NCI-H2227 (cell line): ENCODE measurements around the gene EIF1B.

Experiments
- DNase-seq: peaks from one replicate; lab custom pipeline; 2025; ENCODE audit not compliant: unreplicated experiment; lab: John Stamatoyannopoulos, UW

Gene EIF1B

DNA sequence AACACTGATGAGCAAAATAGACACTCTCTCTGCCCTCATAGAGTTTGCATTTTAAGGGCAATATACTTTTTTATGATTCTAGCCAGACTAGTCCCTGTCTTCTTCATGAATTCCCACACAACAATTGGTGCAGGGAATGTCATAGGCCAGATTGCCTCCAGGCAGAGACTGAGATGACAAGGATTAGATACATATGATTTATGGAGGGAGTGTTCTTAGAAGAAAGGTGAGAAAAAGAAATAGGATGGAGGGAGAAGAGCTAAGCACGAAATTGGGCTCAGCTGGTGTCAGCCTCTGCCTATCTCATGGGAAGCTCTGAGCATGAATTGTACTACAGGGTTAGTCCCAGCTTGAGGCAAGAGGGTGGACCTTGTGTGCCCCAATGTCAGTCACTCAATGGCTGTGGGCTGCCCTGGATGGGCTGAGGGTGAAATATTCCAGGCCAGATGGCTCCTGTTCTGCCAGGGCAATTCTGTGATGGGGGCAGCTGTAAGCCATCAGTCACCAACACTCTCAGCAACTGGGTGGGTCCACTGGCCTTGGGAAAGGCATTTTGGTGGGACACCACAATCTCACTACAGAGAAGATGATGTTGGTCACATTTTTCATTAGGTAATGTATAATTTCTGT is 31.1 kb downstream of the EIF1B start:
- DNase-seq, result no peak

DNA sequence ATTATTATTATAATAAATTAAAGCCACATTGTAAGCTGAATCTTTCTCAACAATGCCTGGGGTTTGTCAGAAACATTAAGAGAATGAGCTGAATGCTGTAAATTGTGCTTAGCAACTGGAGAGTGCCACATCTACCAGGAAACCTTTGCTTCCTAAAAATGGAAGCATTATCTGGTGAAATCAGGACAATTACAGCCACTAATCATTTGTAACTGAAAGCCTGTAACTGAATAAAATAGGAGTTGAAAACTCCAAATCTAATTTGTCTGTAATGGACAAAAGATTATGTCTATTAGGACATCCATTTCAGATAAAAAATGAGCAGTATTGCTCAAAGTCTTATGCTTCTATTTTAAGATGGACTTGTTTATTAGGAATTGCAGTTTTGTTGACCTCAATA is 32.2 kb downstream of the EIF1B start:
- DNase-seq, result no peak

DNA sequence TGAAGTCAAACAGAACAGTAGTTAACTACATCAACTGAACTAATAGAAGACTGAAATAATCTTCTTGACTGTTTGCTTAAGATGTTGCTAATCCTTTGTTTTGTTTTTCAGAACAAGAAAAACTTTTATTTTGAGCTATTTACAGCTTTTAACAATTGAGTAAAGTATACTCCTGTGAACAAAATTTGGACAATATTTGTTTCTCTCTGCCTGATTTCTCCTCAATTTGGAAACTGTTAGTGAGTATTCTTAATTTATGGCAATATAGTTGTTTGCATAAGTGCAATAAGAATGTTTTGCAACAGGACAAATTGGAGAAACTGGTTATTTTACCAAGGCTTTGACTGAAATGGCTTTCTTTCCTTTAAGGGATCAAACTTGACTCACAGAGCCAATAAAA is 41.0 kb downstream of the EIF1B start:
- DNase-seq, result no peak

DNA sequence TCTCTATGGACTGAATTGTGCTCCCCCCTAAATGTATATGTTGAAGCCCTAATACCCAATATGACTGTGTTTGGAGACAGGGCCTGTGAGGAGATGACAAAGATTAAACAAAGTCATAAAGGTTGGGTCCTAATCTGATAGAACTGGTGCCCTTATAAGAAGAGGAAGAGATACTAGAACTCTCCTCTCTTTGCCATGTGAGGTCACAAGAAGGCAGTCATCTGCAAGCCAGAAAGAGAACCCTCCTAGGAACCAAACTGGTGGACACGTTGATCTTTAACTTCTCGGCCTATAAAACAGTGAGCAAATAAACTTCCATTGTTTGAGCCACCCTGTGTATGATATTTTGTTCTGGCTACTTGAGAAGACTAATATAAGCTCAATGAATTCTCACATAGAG is 45.9 kb downstream of the EIF1B start:
- DNase-seq, result no peak

DNA sequence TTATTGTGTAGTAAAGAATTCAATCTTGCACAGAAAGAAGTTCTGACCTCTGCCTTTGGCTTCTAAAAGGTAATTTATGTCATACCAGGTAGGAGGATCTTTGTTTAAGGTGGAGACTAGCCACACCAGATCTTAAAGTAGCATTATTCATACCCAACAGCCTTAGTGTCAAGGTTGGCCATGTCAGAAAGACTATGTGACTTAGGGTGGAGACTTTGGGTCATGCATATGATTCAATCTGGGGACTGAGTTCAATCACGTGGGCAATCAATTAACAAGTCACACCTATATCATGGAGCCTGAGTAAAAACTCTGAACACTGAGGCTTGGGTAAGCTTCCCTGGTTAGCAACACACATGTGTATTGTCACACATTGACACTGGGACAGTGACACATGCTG is 48.9 kb downstream of the EIF1B start:
- no peak for DNase-seq
